ENCODE results near the gene RNF207.

Gene RNF207

DNA sequence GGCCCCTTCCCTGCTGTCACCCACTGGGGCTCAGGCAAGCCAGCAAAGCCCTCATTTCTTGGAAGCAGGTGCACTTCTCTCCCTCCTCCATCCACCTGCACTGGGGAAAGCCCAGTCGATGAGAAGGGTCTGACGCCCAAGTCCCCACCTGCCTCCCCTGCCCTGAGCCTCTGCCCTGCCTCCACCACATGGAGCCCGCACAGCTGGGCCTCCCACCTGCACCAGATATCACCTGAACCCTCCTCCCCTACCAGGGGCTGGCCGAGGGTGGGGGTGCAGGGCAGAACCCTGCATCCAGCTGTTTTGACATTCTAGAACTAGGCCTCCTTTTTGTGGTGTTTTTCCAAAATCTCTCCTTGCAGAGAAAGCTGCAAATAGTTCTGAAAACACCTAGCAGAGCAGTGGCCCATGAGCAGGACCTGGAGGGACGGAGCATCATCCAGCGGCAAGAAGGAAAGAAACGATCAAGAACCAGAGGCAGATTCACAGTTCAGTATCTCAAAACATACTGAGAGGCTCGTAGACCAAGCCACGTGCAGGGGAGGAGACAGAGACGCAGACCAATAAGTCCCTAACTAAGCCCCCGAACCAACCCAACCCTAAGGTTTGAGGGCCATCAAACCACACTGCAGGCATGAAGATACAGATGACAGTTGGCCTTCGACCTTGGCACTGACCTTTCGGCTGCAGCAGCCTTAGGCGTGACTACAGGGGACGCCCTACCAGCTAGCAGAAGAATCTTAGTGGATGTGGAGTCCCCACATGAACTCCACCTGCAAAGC lies 42.5 kb upstream of the RNF207 start:
- POLR2A ChIA-PET (ENCODE audit: low non-redundant PET): no interaction called here
- CTCF ChIA-PET: interaction anchor here (0.6 to 0.9 kb wide), 4 partner anchors 10 to 70 kb away, joined by 3 to 5 read pairs (median 3); no protein-coding TSS in a partner anchor
- H3K27ac ChIP-seq: no peak overlapping the region
- DNase-seq (ENCODE audit: low spot score): no peak
- TF ChIP-seq, protein P1, sequence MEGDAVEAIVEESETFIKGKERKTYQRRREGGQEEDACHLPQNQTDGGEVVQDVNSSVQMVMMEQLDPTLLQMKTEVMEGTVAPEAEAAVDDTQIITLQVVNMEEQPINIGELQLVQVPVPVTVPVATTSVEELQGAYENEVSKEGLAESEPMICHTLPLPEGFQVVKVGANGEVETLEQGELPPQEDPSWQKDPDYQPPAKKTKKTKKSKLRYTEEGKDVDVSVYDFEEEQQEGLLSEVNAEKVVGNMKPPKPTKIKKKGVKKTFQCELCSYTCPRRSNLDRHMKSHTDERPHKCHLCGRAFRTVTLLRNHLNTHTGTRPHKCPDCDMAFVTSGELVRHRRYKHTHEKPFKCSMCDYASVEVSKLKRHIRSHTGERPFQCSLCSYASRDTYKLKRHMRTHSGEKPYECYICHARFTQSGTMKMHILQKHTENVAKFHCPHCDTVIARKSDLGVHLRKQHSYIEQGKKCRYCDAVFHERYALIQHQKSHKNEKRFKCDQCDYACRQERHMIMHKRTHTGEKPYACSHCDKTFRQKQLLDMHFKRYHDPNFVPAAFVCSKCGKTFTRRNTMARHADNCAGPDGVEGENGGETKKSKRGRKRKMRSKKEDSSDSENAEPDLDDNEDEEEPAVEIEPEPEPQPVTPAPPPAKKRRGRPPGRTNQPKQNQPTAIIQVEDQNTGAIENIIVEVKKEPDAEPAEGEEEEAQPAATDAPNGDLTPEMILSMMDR (conservative IDR thresholded peaks at IDR 0.05; ENCODE audit: low read depth): no peak

DNA sequence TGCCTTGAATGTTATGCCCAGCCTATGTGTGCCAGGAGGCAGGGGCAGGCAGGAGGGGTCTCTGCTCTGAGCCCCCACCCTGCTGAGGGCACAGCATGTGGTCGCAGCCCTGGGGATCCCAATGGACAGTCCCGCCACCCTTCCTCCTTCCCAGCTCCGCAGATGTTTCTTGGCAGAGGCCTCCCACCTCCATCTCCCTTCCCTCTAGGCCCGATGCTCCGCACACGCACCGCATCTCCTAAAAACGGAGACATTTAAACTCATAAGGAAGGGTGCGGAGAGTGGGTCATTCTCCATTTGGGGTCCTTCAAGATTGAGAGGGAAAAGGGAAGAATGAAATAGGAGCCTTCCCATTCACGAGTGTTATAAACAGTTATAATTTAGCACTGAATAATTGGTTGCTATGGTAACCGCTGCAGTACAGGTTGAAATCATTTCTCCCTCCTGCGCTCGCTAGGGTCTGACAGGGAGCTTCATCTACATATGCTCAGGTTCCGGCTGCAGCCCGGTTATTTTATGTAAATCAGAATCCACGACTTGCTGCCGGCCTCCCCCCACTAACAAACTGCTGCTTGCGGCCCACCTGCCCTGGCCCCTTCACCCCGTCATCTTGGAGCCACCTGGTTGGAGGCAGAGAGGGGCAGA lies 41.8 kb upstream of the RNF207 start:
- CTCF ChIA-PET: interaction anchor here (0.6 kb wide), 1 partner anchor 11 kb away, joined by 3 read pairs; no protein-coding TSS in a partner anchor
- DNase-seq (ENCODE audit: low spot score): no peak
- no peak overlapping the region for H3K27ac ChIP-seq
- POLR2A ChIA-PET (ENCODE audit: low non-redundant PET): no interaction called here
- TF ChIP-seq, protein P1 (conservative IDR thresholded peaks at IDR 0.05; ENCODE audit: low read depth): no peak

DNA sequence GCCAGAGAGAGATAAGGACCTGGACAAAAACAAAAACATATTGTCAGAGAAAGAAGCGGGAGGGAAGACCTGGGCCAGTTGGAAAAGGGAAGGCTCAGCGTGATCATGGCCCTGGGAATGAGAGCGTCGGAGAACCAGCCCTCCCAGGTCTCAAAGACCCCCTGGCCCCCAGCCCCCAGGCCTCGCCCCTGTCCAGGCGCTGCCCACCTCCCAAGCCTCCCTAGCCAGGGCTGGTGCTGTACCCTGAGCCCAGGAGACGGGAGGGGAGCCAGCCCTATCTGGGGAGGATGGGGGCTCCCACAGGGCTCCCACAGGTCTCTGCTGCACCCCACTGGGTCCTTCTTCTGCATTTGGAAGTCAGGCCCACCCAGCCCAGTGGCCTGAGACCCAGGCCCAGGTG lies 40.9 kb upstream of the RNF207 start:
- TF ChIP-seq, protein P1 (conservative IDR thresholded peaks at IDR 0.05; ENCODE audit: low read depth): no peak
- POLR2A ChIA-PET (ENCODE audit: low non-redundant PET): no interaction called here
- CTCF ChIA-PET: interaction anchor here (0.6 to 2.1 kb wide), 2 partner anchors 19 to 56 kb away, joined by 3 to 5 read pairs; no protein-coding TSS in a partner anchor
- DNase-seq (ENCODE audit: low spot score): no peak
- H3K27ac ChIP-seq: no peak overlapping the region

DNA sequence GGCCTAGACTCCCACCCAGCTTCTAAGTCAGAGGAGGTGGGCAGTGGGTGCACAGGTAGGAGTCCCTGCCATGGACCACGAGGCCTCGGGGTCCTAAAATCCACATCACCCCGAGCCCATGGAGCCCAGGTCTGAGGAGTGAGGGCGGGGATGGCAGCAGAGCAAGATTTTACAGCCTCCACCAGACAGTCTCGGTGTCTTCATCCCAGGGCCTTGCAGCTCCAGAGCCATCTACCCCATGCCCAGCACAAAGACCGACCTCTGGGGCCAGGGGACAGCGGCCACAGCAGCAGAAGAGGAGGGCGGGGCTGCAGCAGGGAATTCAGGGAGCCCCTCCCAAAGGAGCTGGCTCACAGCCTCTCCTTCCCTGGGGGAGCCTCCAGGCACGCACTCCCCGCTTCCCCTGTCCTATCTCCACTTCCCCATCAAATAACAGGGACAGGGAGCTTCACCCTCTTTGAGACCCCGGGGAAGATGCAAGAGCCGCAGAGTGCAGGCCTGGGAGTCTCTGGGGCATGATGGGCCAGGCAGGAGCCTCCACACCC lies 40.4 kb upstream of the RNF207 start:
- CTCF ChIA-PET: interaction anchor here (0.6 to 2.1 kb wide), 3 partner anchors 19 to 309 kb away, joined by 3 to 5 read pairs (median 3); no protein-coding TSS in a partner anchor
- TF ChIP-seq, protein P1 (conservative IDR thresholded peaks at IDR 0.05; ENCODE audit: low read depth): no peak
- POLR2A ChIA-PET (ENCODE audit: low non-redundant PET): no interaction called here

DNA sequence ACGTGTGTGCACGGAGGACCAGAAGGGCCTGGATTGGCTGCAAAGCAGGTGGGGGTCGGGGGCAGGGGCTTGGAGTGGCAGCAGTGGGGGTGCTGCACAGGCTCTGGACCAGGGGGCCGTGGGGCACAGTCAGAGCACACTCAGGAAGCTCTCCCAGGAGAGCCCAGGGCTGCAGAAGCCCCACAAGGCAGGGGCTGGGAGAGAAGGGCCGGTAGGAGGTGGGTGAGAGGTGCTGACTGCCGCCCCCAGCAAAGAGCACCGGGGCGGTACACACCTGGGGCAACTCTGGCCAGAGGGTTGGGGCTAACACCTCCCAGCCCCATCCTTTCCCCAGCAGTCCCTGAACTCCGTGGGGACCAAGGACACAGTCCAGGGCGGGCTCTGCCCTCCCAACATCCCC lies 39.7 kb upstream of the RNF207 start:
- POLR2A ChIA-PET (ENCODE audit: low non-redundant PET): no interaction called here
- CTCF ChIA-PET: interaction anchor here (0.6 to 2.1 kb wide), 3 partner anchors 41 to 308 kb away, joined by 3 to 5 read pairs (median 3); no protein-coding TSS in a partner anchor

More for the DNA sequence above, 40.4 kb upstream of the RNF207 start:
- H3K27ac ChIP-seq: no peak overlapping the region
- no peak for DNase-seq (ENCODE audit: low spot score)

More for the DNA sequence above, 39.7 kb upstream of the RNF207 start:
- TF ChIP-seq, protein P1 (conservative IDR thresholded peaks at IDR 0.05; ENCODE audit: low read depth): no peak
- H3K27ac ChIP-seq: no peak overlapping the region
- no peak for DNase-seq (ENCODE audit: low spot score)

Data from RWPE1 (cell line).